Sigmoid colon (tissue), 7 donors: ENCODE results near the gene ZBTB47. TPM values are rescaled to one million over a fixed set of nuclear protein-coding genes. Genes with fewer than 3 reads are reported as not detected.
A peak's percentile ranks its signal among the peaks of the same experiment; 100 is the strongest.

ENCODE experiments used
- DNase-seq: peaks from one replicate; pipeline ENCODE4 v3.0.0-alpha.2; 2019
- H3K27ac ChIP-seq, 4 donors: fragments of 200-600 bp; sonication (generic); one replicate each; pipeline ENCODE4 v1.5.1; 2016 to 2019; ENCODE audit warnings: mild to moderate bottlenecking in 1 of 4
- H3K27me3 ChIP-seq, 3 donors: fragments of 200-600 bp; sonication (generic); one replicate each; pipeline ENCODE4 v1.5.1; 2019; ENCODE audit warnings: mild to moderate bottlenecking in 1 of 3
- H3K36me3 ChIP-seq, 4 donors: fragments of 200-600 bp; sonication (generic); one replicate each; pipeline ENCODE4 v1.5.1; 2016 to 2019
- H3K4me1 ChIP-seq, 4 donors: fragments of 200-600 bp; sonication (generic); one replicate each; pipeline ENCODE4 v1.5.1; 2017 to 2019
- H3K4me3 ChIP-seq, 4 donors: fragments of 200-600 bp; sonication (generic); one replicate each; pipeline ENCODE4 v1.5.1; 2017 to 2019; ENCODE audit warnings: mild to moderate bottlenecking in 2 of 4, moderate library complexity in 1 of 4
- H3K9me3 ChIP-seq, 4 donors: fragments of 200-600 bp in 3 of 4; sonication (generic) in 3 of 4; one replicate each; pipeline versions ENCODE4 v1.5.1 to v1.6.1; 2013 to 2019
- CTCF ChIP-seq, 4 experiments: fragments of 450-650 bp in 3 of 4; fragments of 200-600 bp in 1 of 4; IDR thresholded peaks; one replicate each; pipeline ENCODE4 v1.5.1; 2016 to 2019; ENCODE audit warnings: antibody characterized with exemption in 4 of 4, mild to moderate bottlenecking in 3 of 4, moderate library complexity in 2 of 4
- EP300 ChIP-seq, 4 donors: sonication (generic); formaldehyde crosslinking; IDR thresholded peaks; one replicate each; pipeline ENCODE4 v1.6.1; 2017; ENCODE audit warnings: antibody characterized with exemption in 4 of 4
- POLR2A ChIP-seq, 2 donors: fragments of 450-650 bp; IDR thresholded peaks; one replicate each; pipeline ENCODE4 v1.6.1; 2016; ENCODE audit warnings: antibody characterized with exemption in 2 of 2, mild to moderate bottlenecking in 2 of 2, moderate library complexity in 2 of 2
- POLR2AphosphoS5 ChIP-seq, 4 donors: sonication (generic); formaldehyde crosslinking; IDR thresholded peaks; one replicate each; pipeline ENCODE4 v1.6.1; 2017; ENCODE audit warnings: antibody characterized with exemption in 4 of 4
- WGBS, 2 donors: extraction: QIAGEN DNeasy Blood & Tissue Kit; methylation state at CpG; one replicate each; pipeline ENCODE4 v1.1.7; 2013; 5-methylcytosine and 5-hydroxymethylcytosine counted together
- intact Hi-C: fragments of 100-400 bp; cut with DNase I; formaldehyde crosslinking; loops from one replicate; pipeline ENCODE4 v1.15.1; 2023
- polyA plus RNA-seq, 3 donors: library from polyadenylated mRNA; stranded (reverse); fragments of 200-250 nt; gene quantifications; one replicate each; pipeline ENCODE4 v1.2.3, GENCODE V29; 2013
- total RNA-seq, 4 donors: library from RNA; depleted of rRNA; stranded (reverse); fragments of >200 nt; gene quantifications; one replicate each; pipeline ENCODE4 v1.1.0, GENCODE V29; 2016
- donor health status: healthy with polysubstance abuse.
- donor health status: Bipolar disorder and iron deficiency.
- donor health status: healthy.

Gene ZBTB47
- total and polyA plus RNA-seq, 7 donors, result 6.2 to 74.8 (median 34.9) TPM

DNA sequence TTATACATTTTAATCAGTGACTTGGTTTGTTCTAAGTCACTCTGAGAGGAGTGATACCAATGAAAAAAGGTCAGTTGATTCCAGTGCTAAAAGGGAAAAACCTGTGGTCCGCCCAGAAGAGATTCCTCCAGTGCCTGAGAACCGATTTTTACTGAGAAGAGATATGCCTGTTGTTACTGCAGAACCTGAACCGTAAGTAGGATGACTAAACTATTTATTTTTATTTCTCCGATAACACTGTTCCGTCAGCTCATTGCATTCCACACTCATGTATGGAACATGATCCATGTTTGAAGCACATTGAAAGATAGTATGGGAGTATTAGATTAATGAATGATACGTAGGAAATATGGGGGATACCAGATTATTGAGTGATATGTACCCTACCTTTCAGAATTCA lies 20.0 kb upstream of the ZBTB47 start:
- WGBS, 2 donors, result 94 to 96% methylated on average over 6 of the region's 6 CpGs

GRCh38 chr3:42635111-42635510 lies 18.4 kb upstream of the ZBTB47 start:
- no peaks in the 10 kb centered on the region for H3K9me3 ChIP-seq
- H3K4me1 ChIP-seq, result no peaks in the 10 kb centered on the region
- no peak overlapping the region for H3K4me3 ChIP-seq
- 82 to 92% methylated on average over 2 of the region's 2 CpGs for WGBS, 2 donors
- TF ChIP-seq POLR2AphosphoS5 (IDR thresholded peaks at IDR 0.05) (no peak), POLR2A (IDR thresholded peaks at IDR 0.05) (no peak), EP300 (IDR thresholded peaks at IDR 0.05) (no peak), CTCF (IDR thresholded peaks at IDR 0.05) (no peak)
- DNase-seq, result no peak
- H3K36me3 ChIP-seq, result peaks cover 31 to 98% (median 61%) of the 10 kb centered on the region in 4 donors
- no peak overlapping the region for H3K27ac ChIP-seq
- intact Hi-C loops, result no loop called here
- no peaks in the 10 kb centered on the region for H3K27me3 ChIP-seq

More for the DNA sequence above, 20.0 kb upstream of the ZBTB47 start:
- no peak overlapping the region for H3K27ac ChIP-seq
- TF ChIP-seq EP300 (IDR thresholded peaks at IDR 0.05), result no peak
- peaks cover 31 to 96% (median 56%) of the 10 kb centered on the region in 4 donors for H3K36me3 ChIP-seq
- DNase-seq, result no peak
- H3K4me3 ChIP-seq, result no peak overlapping the region
- intact Hi-C loops, result no loop called here
- no peaks in the 10 kb centered on the region for H3K27me3 ChIP-seq
- no peaks in the 10 kb centered on the region for H3K9me3 ChIP-seq
- no peaks in the 10 kb centered on the region for H3K4me1 ChIP-seq

- no peak overlapping the region for H3K4me3 ChIP-seq
- no peak for TF ChIP-seq EP300 (IDR thresholded peaks at IDR 0.05)
- no peaks in the 10 kb centered on the region for H3K4me1 ChIP-seq
- DNase-seq, result no peak
- no peaks in the 10 kb centered on the region for H3K9me3 ChIP-seq
- no peaks in the 10 kb centered on the region for H3K27me3 ChIP-seq
- intact Hi-C loops, result no loop called here
- peaks cover 36 to 98% (median 64%) of the 10 kb centered on the region in 4 donors for H3K36me3 ChIP-seq
- H3K27ac ChIP-seq, result peak overlapping the region in 1 of 4 donors; percentile 15
- 90 to 92% methylated on average over 6 of the region's 6 CpGs for WGBS, 2 donors
Observed at GRCh38 chr3:42637001-42637400, 16.5 kb upstream of the ZBTB47 start.

- H3K36me3 ChIP-seq, result peaks cover 35 to 98% (median 64%) of the 10 kb centered on the region in 4 donors
- H3K27me3 ChIP-seq, result no peaks in the 10 kb centered on the region
- intact Hi-C loops, result no loop called here
- H3K9me3 ChIP-seq, result no peaks in the 10 kb centered on the region
- no peaks in the 10 kb centered on the region for H3K4me1 ChIP-seq
- TF ChIP-seq EP300 (IDR thresholded peaks at IDR 0.05) (no peak), POLR2AphosphoS5 (IDR thresholded peaks at IDR 0.05) (no peak), POLR2A (IDR thresholded peaks at IDR 0.05) (no peak), CTCF (IDR thresholded peaks at IDR 0.05) (no peak)
- 78 to 81% methylated on average over 6 of the region's 6 CpGs for WGBS, 2 donors
- peak overlapping the region in 1 of 4 donors; percentile 15 for H3K27ac ChIP-seq
- no peak overlapping the region for H3K4me3 ChIP-seq
- DNase-seq, result no peak
Observed at GRCh38 chr3:42638339-42638842, 15.1 kb upstream of the ZBTB47 start.

GRCh38 chr3:42639192-42639591 lies 14.3 kb upstream of the ZBTB47 start:
- Histone ChIP-seq H3K9me3 (no peaks in the 10 kb centered on the region), H3K4me3 (no peak overlapping the region), H3K36me3 (peaks cover 37 to 98% (median 60%) of the 10 kb centered on the region in 4 donors), H3K27ac (peak overlapping the region in 1 of 4 donors; percentile 15), H3K27me3 (no peaks in the 10 kb centered on the region), H3K4me1 (no peaks in the 10 kb centered on the region)
- no peak for TF ChIP-seq POLR2A (IDR thresholded peaks at IDR 0.05)
- TF ChIP-seq POLR2AphosphoS5 (IDR thresholded peaks at IDR 0.05), result no peak
- no peak for TF ChIP-seq EP300 (IDR thresholded peaks at IDR 0.05)
- no peak for TF ChIP-seq CTCF (IDR thresholded peaks at IDR 0.05)
- DNase-seq, result no peak
- WGBS, 2 donors, result 86 to 90% methylated on average over 6 of the region's 6 CpGs
- intact Hi-C loops, result no loop called here

GRCh38 chr3:42640129-42640528 lies 13.4 kb upstream of the ZBTB47 start:
- Histone ChIP-seq H3K4me3 (no peak overlapping the region), H3K27me3 (no peaks in the 10 kb centered on the region), H3K9me3 (no peaks in the 10 kb centered on the region), H3K4me1 (no peaks in the 10 kb centered on the region), H3K27ac (no peak overlapping the region), H3K36me3 (peaks cover 37 to 98% (median 63%) of the 10 kb centered on the region in 4 donors)
- TF ChIP-seq CTCF (IDR thresholded peaks at IDR 0.05) (no peak), POLR2AphosphoS5 (IDR thresholded peaks at IDR 0.05) (no peak), EP300 (IDR thresholded peaks at IDR 0.05) (no peak), POLR2A (IDR thresholded peaks at IDR 0.05) (no peak)
- no peak for DNase-seq
- intact Hi-C loops, result no loop called here
